ENCODE results near the gene ZNF283.

The ZNF283 gene

DNA sequence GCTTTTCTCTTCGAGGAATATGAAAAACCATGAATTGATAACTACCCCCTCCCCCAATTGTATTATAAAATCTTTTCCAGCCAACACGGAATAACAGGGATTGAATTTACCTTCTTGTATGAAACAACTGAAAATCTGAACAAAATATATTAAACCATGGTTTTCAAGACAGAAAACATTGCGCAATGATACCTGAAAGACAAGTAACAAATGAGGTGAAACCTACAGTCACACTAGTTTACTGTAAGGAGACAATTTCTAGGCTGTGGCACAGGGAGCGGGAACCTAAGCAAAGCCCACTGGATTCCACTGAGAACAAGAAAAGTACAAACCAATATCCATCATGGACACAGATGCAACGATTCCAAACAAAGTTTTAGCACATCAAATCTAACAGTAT lies 53.4 kb downstream of the ZNF283 start:
- H3K4me3 ChIP-seq (ENCODE audit: low read depth, low read length), result no peak overlapping the region

GRCh38 chr19:43883864-43884263 lies 56.7 kb downstream of the ZNF283 start, which contains the start of gene ZNF404:
Gene ZNF404 (minus strand): TSS chr19:43883964.
- TF ChIP-seq, protein P1, sequence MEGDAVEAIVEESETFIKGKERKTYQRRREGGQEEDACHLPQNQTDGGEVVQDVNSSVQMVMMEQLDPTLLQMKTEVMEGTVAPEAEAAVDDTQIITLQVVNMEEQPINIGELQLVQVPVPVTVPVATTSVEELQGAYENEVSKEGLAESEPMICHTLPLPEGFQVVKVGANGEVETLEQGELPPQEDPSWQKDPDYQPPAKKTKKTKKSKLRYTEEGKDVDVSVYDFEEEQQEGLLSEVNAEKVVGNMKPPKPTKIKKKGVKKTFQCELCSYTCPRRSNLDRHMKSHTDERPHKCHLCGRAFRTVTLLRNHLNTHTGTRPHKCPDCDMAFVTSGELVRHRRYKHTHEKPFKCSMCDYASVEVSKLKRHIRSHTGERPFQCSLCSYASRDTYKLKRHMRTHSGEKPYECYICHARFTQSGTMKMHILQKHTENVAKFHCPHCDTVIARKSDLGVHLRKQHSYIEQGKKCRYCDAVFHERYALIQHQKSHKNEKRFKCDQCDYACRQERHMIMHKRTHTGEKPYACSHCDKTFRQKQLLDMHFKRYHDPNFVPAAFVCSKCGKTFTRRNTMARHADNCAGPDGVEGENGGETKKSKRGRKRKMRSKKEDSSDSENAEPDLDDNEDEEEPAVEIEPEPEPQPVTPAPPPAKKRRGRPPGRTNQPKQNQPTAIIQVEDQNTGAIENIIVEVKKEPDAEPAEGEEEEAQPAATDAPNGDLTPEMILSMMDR (IDR thresholded peaks at IDR 0.05; ENCODE audit: low read depth, low read length), result no peak
- H3K4me3 ChIP-seq (ENCODE audit: low read depth, low read length), result no peak within 1 kb of the TSS

More for the DNA sequence above, 53.4 kb downstream of the ZNF283 start:
- TF ChIP-seq, protein P1 (IDR thresholded peaks at IDR 0.05; ENCODE audit: low read depth, low read length), result no peak

DNA sequence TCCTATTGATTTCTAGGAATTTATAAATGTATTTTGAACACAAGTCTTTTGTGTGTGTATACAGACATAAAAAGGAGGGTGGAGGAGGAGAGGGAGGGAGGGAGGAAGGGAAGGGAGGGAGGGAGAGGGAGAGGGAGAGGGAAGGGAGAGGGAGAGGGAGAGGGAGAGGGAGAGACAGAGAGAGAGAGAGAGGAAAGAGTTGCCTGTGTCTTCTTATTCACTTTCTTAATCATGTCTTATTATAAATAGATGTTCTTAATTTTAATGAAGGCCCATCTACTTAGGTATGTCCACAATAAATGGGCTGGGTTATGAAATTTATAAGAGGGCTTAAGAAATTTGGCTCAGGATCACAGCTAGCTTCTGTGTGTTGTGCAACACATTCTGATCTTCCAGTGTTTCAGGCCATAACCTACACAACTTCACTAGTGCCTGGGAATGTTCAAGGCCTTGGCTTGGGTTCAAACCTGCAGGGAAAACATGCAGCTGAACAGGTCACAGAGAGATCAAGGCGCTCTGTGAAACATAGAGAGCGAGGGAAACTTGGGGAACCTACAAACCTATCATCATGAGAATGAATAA lies 68.7 kb downstream of the ZNF283 start:
- TF ChIP-seq, protein P1 (IDR thresholded peaks at IDR 0.05; ENCODE audit: low read depth, low read length), result no peak
- H3K4me3 ChIP-seq (ENCODE audit: low read depth, low read length), result no peak overlapping the region

Measured in WI38 (cell line).